Measurements from ENCODE around the gene ATP11A. TPM values are rescaled to one million over a fixed set of nuclear protein-coding genes. Genes with fewer than 3 reads are reported as not detected.

The ATP11A gene
- total RNA-seq, 2 experiments from 2014 or later: 28.8 to 30.2 TPM

GRCh38 chr13:112752711-112753541, 63.1 kb downstream of the ATP11A start:
- ATAC-seq (peak; percentile 96), DNase-seq (peak; percentile 55)
- Mint-ChIP-seq H3K27me3 (no peaks in the 10 kb centered on the region), H3K4me1 (ENCODE audit: low read depth) (peaks cover 17% of the 10 kb centered on the region), H3K4me3 (peak overlapping the region; percentile 3), H3K9me3 (no peaks in the 10 kb centered on the region), H3K36me3 (ENCODE audit: low read depth) (peaks cover 2% of the 10 kb centered on the region), H3K27ac (peak overlapping the region; percentile 55)
- ChIA-PET CTCF (no interaction called here), POLR2A (interaction anchor here (0.6 kb wide), 1 partner anchor 109 kb away, joined by 3 read pairs; no protein-coding TSS in a partner anchor)
- intact Hi-C loops (cut with micrococcal nuclease): no loop called here
- no peak for TF ChIP-seq CTCF (IDR thresholded peaks at IDR 0.05)

- H3K4me1 Mint-ChIP-seq (ENCODE audit: low read depth): peaks cover 17% of the 10 kb centered on the region
- H3K27ac Mint-ChIP-seq: no peak overlapping the region
- ATAC-seq: no peak
- H3K36me3 Mint-ChIP-seq (ENCODE audit: low read depth): peaks cover 2% of the 10 kb centered on the region
- no peaks in the 10 kb centered on the region for H3K27me3 Mint-ChIP-seq
- H3K9me3 Mint-ChIP-seq: no peaks in the 10 kb centered on the region
- intact Hi-C loops (cut with micrococcal nuclease): no loop called here
- TF ChIP-seq CTCF (IDR thresholded peaks at IDR 0.05): no peak
- POLR2A ChIA-PET: interaction anchor here (0.6 kb wide), 1 partner anchor 109 kb away, joined by 3 read pairs; no protein-coding TSS in a partner anchor
- no peak for DNase-seq
- CTCF ChIA-PET: no interaction called here
- H3K4me3 Mint-ChIP-seq: no peak overlapping the region
Observed at GRCh38 chr13:112753833-112754232, 64.0 kb downstream of the ATP11A start.

GRCh38 chr13:112754281-112755025, 64.6 kb downstream of the ATP11A start:
- TF ChIP-seq CTCF (IDR thresholded peaks at IDR 0.05): no peak
- Mint-ChIP-seq H3K27ac (no peak overlapping the region), H3K4me1 (ENCODE audit: low read depth) (peaks cover 17% of the 10 kb centered on the region), H3K27me3 (no peaks in the 10 kb centered on the region), H3K4me3 (no peak overlapping the region), H3K36me3 (ENCODE audit: low read depth) (peaks cover 2% of the 10 kb centered on the region), H3K9me3 (no peaks in the 10 kb centered on the region)
- POLR2A ChIA-PET: no interaction called here
- DNase-seq (no peak), ATAC-seq (no peak)
- intact Hi-C loops (cut with micrococcal nuclease): no loop called here
- CTCF ChIA-PET: no interaction called here

GRCh38 chr13:112755331-112755730, 65.5 kb downstream of the ATP11A start:
- intact Hi-C loops (cut with micrococcal nuclease): no loop called here
- Mint-ChIP-seq H3K4me1 (ENCODE audit: low read depth) (peaks cover 17% of the 10 kb centered on the region), H3K36me3 (ENCODE audit: low read depth) (peaks cover 2% of the 10 kb centered on the region), H3K9me3 (no peaks in the 10 kb centered on the region), H3K4me3 (no peak overlapping the region), H3K27me3 (no peaks in the 10 kb centered on the region), H3K27ac (no peak overlapping the region)
- DNase-seq (no peak), ATAC-seq (no peak)
- ChIA-PET CTCF (no interaction called here), POLR2A (no interaction called here)
- no peak for TF ChIP-seq CTCF (IDR thresholded peaks at IDR 0.05)

GRCh38 chr13:112756081-112756480, 66.2 kb downstream of the ATP11A start:
- Mint-ChIP-seq H3K36me3 (ENCODE audit: low read depth) (peaks cover 2% of the 10 kb centered on the region), H3K27ac (no peak overlapping the region), H3K4me1 (ENCODE audit: low read depth) (peaks cover 17% of the 10 kb centered on the region), H3K27me3 (no peaks in the 10 kb centered on the region), H3K9me3 (no peaks in the 10 kb centered on the region), H3K4me3 (no peak overlapping the region)
- ChIA-PET POLR2A (no interaction called here), CTCF (no interaction called here)
- intact Hi-C loops (cut with micrococcal nuclease): no loop called here
- DNase-seq (no peak), ATAC-seq (no peak)
- TF ChIP-seq CTCF (IDR thresholded peaks at IDR 0.05): no peak
